HG02943 (cell line): ENCODE measurements around the gene PRKN.

Experiments
- ATAC-seq: cut with Tn5 transposase; IDR thresholded peaks from one replicate; pipeline ENCODE4 v1.9.1; 2021; ENCODE audit warnings: mild to moderate bottlenecking, low read depth, moderate library complexity; ENCODE audit not compliant: unreplicated experiment

PRKN gene

GRCh38 chr6:161618831-161619454 is 1108.6 kb downstream of the PRKN start:
- ATAC-seq: no peak

- ATAC-seq: no peak
Measured at GRCh38 chr6:161613711-161614110, 1113.9 kb downstream of the PRKN start.

- no peak for ATAC-seq
Measured at GRCh38 chr6:161608771-161609170, 1118.8 kb downstream of the PRKN start.

- no peak for ATAC-seq
Measured at GRCh38 chr6:161607696-161608297, 1119.8 kb downstream of the PRKN start.

- ATAC-seq: no peak
Measured at GRCh38 chr6:161602359-161602758, 1125.2 kb downstream of the PRKN start.

- ATAC-seq: no peak
Measured at GRCh38 chr6:161598896-161599295, 1128.7 kb downstream of the PRKN start.

GRCh38 chr6:161596807-161597520 is 1130.6 kb downstream of the PRKN start:
- no peak for ATAC-seq

GRCh38 chr6:161594412-161594811 is 1133.2 kb downstream of the PRKN start:
- ATAC-seq: no peak

- no peak for ATAC-seq
Measured at GRCh38 chr6:161590961-161591627, 1136.5 kb downstream of the PRKN start.

GRCh38 chr6:161586887-161587286 is 1140.7 kb downstream of the PRKN start:
- ATAC-seq: no peak

- no peak for ATAC-seq
Measured at GRCh38 chr6:161584621-161585340, 1142.8 kb downstream of the PRKN start.

- ATAC-seq: no peak
Measured at GRCh38 chr6:161584051-161584450, 1143.5 kb downstream of the PRKN start.

GRCh38 chr6:161583584-161583983 is 1144.0 kb downstream of the PRKN start:
- no peak for ATAC-seq

- no peak for ATAC-seq
Measured at GRCh38 chr6:161578478-161578877, 1149.1 kb downstream of the PRKN start.

GRCh38 chr6:161575523-161576254 is 1151.9 kb downstream of the PRKN start:
- ATAC-seq: no peak

- ATAC-seq: no peak
Measured at GRCh38 chr6:161568885-161569456, 1158.6 kb downstream of the PRKN start.

- ATAC-seq: no peak
Measured at GRCh38 chr6:161564952-161565351, 1162.6 kb downstream of the PRKN start.

- ATAC-seq: no peak
Measured at GRCh38 chr6:161561908-161562307, 1165.7 kb downstream of the PRKN start.

GRCh38 chr6:161557333-161558107 is 1170.0 kb downstream of the PRKN start:
- no peak for ATAC-seq
